Suprapubic skin (tissue), 4 donors: ENCODE results near the gene DLAT.

Experiments used
- EP300 ChIP-seq: sonication (generic); formaldehyde crosslinking; IDR thresholded peaks from one replicate; pipeline ENCODE4 v1.6.1; 2017; ENCODE audit warnings: antibody characterized with exemption
- POLR2A ChIP-seq, 2 donors: fragments of 450-650 bp; IDR thresholded peaks; one replicate each; pipeline ENCODE4 v1.6.1; 2017; ENCODE audit warnings: antibody characterized with exemption in 2 of 2, mild to moderate bottlenecking in 2 of 2, moderate library complexity in 2 of 2
- POLR2AphosphoS5 ChIP-seq, 3 donors: sonication (generic); formaldehyde crosslinking; IDR thresholded peaks; one replicate each; pipeline ENCODE4 v1.6.1; 2017; ENCODE audit warnings: antibody characterized with exemption in 3 of 3
- TF ChIP-seq, protein P1 (sequence below), 2 donors: fragments of 200-600 bp in 1 of 2; fragments of 450-650 bp in 1 of 2; sonication (generic) in 1 of 2; IDR thresholded peaks; one replicate each; pipeline ENCODE4 v1.5.1; 2016 to 2019; ENCODE audit warnings: antibody characterized with exemption in 2 of 2, mild to moderate bottlenecking in 1 of 2, moderate library complexity in 1 of 2

DNA sequence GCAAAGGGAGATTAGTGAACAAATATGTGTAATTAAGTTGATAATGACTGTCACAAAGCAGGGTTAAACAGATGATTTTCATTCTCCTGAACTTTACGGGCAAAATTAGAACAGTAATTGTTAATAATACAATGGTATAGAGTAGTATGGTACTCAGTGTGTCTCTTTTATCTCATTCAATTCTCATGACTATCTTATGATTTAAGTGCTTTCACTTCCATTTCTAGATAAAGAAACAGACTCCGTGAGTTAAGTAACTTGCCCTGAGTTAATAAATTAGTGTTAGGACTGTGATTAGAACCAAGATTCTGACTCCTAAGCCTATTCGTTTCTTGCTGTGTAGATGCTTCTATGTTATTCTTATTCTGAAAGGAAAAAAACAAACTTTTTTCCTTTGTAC, 26.6 kb downstream of the DLAT start:
- TF ChIP-seq, protein P1, sequence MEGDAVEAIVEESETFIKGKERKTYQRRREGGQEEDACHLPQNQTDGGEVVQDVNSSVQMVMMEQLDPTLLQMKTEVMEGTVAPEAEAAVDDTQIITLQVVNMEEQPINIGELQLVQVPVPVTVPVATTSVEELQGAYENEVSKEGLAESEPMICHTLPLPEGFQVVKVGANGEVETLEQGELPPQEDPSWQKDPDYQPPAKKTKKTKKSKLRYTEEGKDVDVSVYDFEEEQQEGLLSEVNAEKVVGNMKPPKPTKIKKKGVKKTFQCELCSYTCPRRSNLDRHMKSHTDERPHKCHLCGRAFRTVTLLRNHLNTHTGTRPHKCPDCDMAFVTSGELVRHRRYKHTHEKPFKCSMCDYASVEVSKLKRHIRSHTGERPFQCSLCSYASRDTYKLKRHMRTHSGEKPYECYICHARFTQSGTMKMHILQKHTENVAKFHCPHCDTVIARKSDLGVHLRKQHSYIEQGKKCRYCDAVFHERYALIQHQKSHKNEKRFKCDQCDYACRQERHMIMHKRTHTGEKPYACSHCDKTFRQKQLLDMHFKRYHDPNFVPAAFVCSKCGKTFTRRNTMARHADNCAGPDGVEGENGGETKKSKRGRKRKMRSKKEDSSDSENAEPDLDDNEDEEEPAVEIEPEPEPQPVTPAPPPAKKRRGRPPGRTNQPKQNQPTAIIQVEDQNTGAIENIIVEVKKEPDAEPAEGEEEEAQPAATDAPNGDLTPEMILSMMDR (IDR thresholded peaks at IDR 0.05) = no peak
- TF ChIP-seq EP300 (no peak), POLR2AphosphoS5 (IDR thresholded peaks at IDR 0.05) (no peak), POLR2A (IDR thresholded peaks at IDR 0.05) (no peak)
